Myocyte (in vitro differentiated cells): ENCODE measurements around the gene METTL23. TPM values are rescaled to one million over a fixed set of nuclear protein-coding genes. Genes with fewer than 3 reads are reported as not detected.
"Not testable (repeated sequence)": the region's sequence is repeated elsewhere in the genome, so short reads cannot be mapped to it uniquely, and the experiment has no call there.

ENCODE experiments used
- DNase-seq: peaks from one replicate; pipeline ENCODE4 v3.0.0-alpha.2; 2012; ENCODE audit warnings: low read depth
- total RNA-seq: library from RNA; depleted of rRNA; stranded (reverse); fragments of >200 nt; gene quantifications from 2 replicates; pipeline ENCODE4 v1.2.3, GENCODE V29; 2014

Gene METTL23
- total RNA-seq, 1 donor from 2014 or later = 35.8 TPM

- DNase-seq = no peak
Measured at GRCh38 chr17:76713765-76714164, 12.9 kb upstream of the METTL23 start.

GRCh38 chr17:76714336-76714735 is 12.3 kb upstream of the METTL23 start:
- DNase-seq = no peak

- DNase-seq = peak; percentile 72
Measured at GRCh38 chr17:76714822-76715495, 11.7 kb upstream of the METTL23 start.

- peak; percentile 20 for DNase-seq
Measured at GRCh38 chr17:76715496-76715830, 11.2 kb upstream of the METTL23 start.

GRCh38 chr17:76716146-76716838 is 10.3 kb upstream of the METTL23 start:
- peak; percentile 98 for DNase-seq

GRCh38 chr17:76716839-76717215 is 9.8 kb upstream of the METTL23 start:
- peak; percentile 61 for DNase-seq

- no peak for DNase-seq
Measured at GRCh38 chr17:76718516-76718915, 8.1 kb upstream of the METTL23 start.

GRCh38 chr17:76720211-76720610 is 6.4 kb upstream of the METTL23 start:
- DNase-seq = no peak

- no peak for DNase-seq
Measured at GRCh38 chr17:76720941-76721340, 5.7 kb upstream of the METTL23 start.

GRCh38 chr17:76721463-76721862 is 5.2 kb upstream of the METTL23 start:
- DNase-seq = no peak

- DNase-seq = no peak
Measured at GRCh38 chr17:76722279-76722678, 4.4 kb upstream of the METTL23 start.

- DNase-seq = not testable (repeated sequence)
Measured at GRCh38 chr17:76722977-76723376, 3.7 kb upstream of the METTL23 start.

GRCh38 chr17:76723812-76724211 is 2.8 kb upstream of the METTL23 start:
- no peak for DNase-seq

- peak; percentile 70 for DNase-seq
Measured at GRCh38 chr17:76725580-76726230, 934 bp upstream of the METTL23 start.

GRCh38 chr17:76726231-76726775 is 336 bp upstream of the METTL23 start, which contains the start of gene JMJD6:
Gene JMJD6, minus strand, starts transcription at chr17:76726606. Its CDS starts 131 bp downstream, at chr17:76726475.
- DNase-seq = peak; percentile 98

- DNase-seq = no peak
Measured at GRCh38 chr17:76727745-76728456, 1.3 kb downstream of the METTL23 start.

GRCh38 chr17:76731800-76732733 is 5.4 kb downstream of the METTL23 start:
- DNase-seq = not testable (repeated sequence)

GRCh38 chr17:76732734-76733617 is 6.3 kb downstream of the METTL23 start:
- no peak for DNase-seq

- no peak for DNase-seq
Measured at GRCh38 chr17:76733618-76733957, 6.9 kb downstream of the METTL23 start.
